Measurements from ENCODE around the gene MAD1L1. TPM values are rescaled to one million over a fixed set of nuclear protein-coding genes. Genes with fewer than 3 reads are reported as not detected.

The MAD1L1 gene
- total RNA-seq, 2 experiments from 2014 or later = 58.3 to 65.3 TPM

DNA sequence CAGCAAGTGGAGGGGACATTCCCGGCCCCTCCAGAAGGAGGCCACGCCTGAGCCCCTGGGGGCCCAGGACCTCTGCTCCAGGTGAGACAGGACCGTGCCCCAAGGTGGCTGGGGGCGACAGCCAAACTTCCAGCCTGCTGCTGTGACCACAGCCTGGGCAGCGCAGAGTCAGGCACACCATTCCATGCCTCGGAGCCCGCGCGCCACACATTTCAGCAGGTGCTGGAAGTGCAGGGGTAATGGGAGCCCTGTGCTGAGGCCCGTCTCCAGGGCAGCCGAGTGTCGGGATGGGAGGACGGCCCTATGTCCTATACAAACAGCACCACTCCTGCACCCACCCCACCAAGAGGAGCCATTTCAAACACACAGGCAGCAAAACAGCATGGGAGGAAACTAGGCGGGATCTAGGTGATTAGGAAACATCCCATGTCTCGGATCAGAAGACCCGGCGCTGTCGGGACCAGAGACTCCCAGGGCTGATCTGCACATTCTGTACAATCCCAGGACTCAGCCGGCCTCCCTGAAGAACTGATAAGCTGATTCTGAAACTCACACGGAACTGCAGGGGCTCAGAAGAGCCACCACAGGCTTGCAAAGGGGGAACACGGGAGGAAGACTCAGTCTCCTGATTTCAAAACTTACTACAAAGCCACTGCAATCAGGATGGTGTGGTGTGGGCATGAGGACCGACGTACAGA is 290.4 kb downstream of the MAD1L1 start:
- intact Hi-C loops (cut with micrococcal nuclease; ENCODE audit: unreplicated experiment) = no loop called here
- H3K27ac ChIP-seq (ENCODE audit: low read depth, low read length, poor library complexity, severe bottlenecking) = no peak overlapping the region
- no peaks in the 10 kb centered on the region for H3K9me3 ChIP-seq (ENCODE audit: low read length)
- H3K4me1 ChIP-seq (ENCODE audit: insufficient read depth, low read length, poor library complexity, severe bottlenecking) = peaks cover 17% of the 10 kb centered on the region
- no peaks in the 10 kb centered on the region for H3K36me3 ChIP-seq (ENCODE audit: insufficient read depth, low read length)
- H3K79me2 ChIP-seq (ENCODE audit: insufficient read depth, low read depth, low read length) = no peaks in the 10 kb centered on the region
- ChIA-PET POLR2A (no interaction called here), CTCF (ENCODE audit: unreplicated experiment) (no interaction called here)
- H4K20me1 ChIP-seq (ENCODE audit: insufficient read depth, low read length) = no peaks in the 10 kb centered on the region
- H3K9me2 ChIP-seq (ENCODE audit: insufficient read depth, low read length) = no peaks in the 10 kb centered on the region
- no peak overlapping the region for H3K4me2 ChIP-seq (ENCODE audit: low read length)
- no peak overlapping the region for H3K4me3 ChIP-seq (ENCODE audit: low read depth, low read length, poor library complexity, severe bottlenecking)
- no TSS peak for BruUV-seq (replicated peaks)
- no peak for DNase-seq (ENCODE audit: low spot score)
- no peak overlapping the region for H2AFZ ChIP-seq (ENCODE audit: low read length)
- TF ChIP-seq EZH2phosphoT487 (IDR thresholded peaks at IDR 0.05; ENCODE audit: borderline replicate concordance, low read depth, low read length) = no peak
- TF ChIP-seq, protein P1, sequence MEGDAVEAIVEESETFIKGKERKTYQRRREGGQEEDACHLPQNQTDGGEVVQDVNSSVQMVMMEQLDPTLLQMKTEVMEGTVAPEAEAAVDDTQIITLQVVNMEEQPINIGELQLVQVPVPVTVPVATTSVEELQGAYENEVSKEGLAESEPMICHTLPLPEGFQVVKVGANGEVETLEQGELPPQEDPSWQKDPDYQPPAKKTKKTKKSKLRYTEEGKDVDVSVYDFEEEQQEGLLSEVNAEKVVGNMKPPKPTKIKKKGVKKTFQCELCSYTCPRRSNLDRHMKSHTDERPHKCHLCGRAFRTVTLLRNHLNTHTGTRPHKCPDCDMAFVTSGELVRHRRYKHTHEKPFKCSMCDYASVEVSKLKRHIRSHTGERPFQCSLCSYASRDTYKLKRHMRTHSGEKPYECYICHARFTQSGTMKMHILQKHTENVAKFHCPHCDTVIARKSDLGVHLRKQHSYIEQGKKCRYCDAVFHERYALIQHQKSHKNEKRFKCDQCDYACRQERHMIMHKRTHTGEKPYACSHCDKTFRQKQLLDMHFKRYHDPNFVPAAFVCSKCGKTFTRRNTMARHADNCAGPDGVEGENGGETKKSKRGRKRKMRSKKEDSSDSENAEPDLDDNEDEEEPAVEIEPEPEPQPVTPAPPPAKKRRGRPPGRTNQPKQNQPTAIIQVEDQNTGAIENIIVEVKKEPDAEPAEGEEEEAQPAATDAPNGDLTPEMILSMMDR (conservative IDR thresholded peaks at IDR 0.05; ENCODE audit: low read length) = no peak

DNA sequence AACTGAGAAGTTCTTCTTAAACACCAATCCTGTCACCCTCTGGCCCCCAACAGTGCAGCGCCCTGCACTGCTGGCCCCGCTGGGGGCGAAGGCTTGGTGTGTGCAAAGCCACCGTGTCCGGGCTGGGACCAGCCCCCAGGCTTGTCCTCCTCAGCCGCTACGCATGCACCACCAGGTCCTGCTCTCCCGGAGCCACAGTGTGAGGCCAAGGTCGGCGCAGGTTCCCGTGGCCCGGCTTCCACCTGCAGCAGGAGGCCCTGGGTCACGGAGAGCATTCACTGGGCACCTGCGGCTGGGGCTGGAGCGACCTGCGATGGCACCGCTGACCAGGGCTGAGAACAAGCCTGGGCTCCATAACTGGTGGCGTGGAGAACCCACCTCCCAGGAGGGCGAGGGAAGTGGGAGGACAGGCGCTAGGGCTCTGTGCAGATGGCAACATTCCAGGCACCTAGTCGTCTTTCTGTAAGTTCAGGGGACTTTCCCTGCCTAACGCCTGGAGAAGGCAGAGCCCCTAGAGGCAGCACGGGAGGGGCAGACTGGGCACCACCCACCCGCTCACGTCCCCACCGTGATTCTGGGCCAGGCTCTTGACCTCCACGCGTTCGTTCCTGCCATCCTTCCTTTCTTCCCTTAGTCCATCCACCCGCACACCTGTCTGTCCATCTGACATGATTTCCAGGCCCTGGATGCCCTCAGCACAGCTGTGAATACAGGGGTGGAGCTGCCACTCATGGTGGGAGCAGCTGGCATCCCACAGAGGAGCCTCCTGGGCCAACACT is 291.1 kb downstream of the MAD1L1 start:
- DNase-seq (ENCODE audit: low spot score) = no peak
- no peak overlapping the region for H3K27ac ChIP-seq (ENCODE audit: low read depth, low read length, poor library complexity, severe bottlenecking)
- ChIA-PET CTCF (ENCODE audit: unreplicated experiment) (no interaction called here), POLR2A (no interaction called here)
- no peak overlapping the region for H3K4me3 ChIP-seq (ENCODE audit: low read depth, low read length, poor library complexity, severe bottlenecking)
- no peaks in the 10 kb centered on the region for H4K20me1 ChIP-seq (ENCODE audit: insufficient read depth, low read length)
- H3K36me3 ChIP-seq (ENCODE audit: insufficient read depth, low read length) = no peaks in the 10 kb centered on the region
- TF ChIP-seq, protein P1 (conservative IDR thresholded peaks at IDR 0.05; ENCODE audit: low read length) = no peak
- TF ChIP-seq EZH2phosphoT487 (IDR thresholded peaks at IDR 0.05; ENCODE audit: borderline replicate concordance, low read depth, low read length) = no peak
- no peak overlapping the region for H2AFZ ChIP-seq (ENCODE audit: low read length)
- BruUV-seq (replicated peaks) = no TSS peak
- no peaks in the 10 kb centered on the region for H3K9me2 ChIP-seq (ENCODE audit: insufficient read depth, low read length)
- H3K79me2 ChIP-seq (ENCODE audit: insufficient read depth, low read depth, low read length) = no peaks in the 10 kb centered on the region
- no peak overlapping the region for H3K4me2 ChIP-seq (ENCODE audit: low read length)
- intact Hi-C loops (cut with micrococcal nuclease; ENCODE audit: unreplicated experiment) = loop anchor here (2.0 kb wide), 1 partner anchor 99 kb away; no protein-coding TSS in a partner anchor
- H3K4me1 ChIP-seq (ENCODE audit: insufficient read depth, low read length, poor library complexity, severe bottlenecking) = peaks cover 17% of the 10 kb centered on the region
- H3K9me3 ChIP-seq (ENCODE audit: low read length) = no peaks in the 10 kb centered on the region

Data from OCI-LY7 (cell line).